ENCODE results near the gene CTSW. TPM values are rescaled to one million over a fixed set of nuclear protein-coding genes. Genes with fewer than 3 reads are reported as not detected.
A peak's percentile ranks its signal among the peaks of the same experiment; 100 is the strongest.

The CTSW gene
- total and polyA plus RNA-seq, 4 experiments from 2014 or later = 30.1 to 107 (median 55.6) TPM

DNA sequence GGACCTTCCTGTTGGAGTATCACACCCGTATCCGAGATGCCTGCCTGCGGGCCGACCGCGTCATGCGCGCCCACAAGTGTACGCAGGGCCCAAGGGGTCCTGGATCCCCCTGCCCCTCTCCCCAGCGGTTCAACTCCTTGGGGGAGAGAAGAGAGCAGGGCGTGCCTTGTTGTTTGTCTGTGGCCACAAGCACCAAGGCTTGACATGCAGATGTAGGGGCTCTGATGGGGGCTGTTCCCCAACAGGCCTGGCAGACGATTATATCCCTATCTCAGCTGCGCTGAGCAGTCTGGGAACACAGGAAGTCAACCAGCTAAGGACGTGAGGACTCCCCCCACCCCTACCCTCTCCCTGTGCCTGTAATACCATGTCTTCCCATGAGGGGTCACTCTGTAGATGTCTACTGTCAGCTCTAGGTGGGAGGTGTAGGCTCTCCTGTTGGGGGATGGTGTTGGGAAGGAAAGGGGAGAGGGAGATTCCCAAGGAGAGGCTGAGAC lies 28.5 kb upstream of the CTSW start:
- Mint-ChIP-seq H3K9me3 (peaks cover 0 to 5% (median 0%) of the 10 kb centered on the region in 8 donors), H3K4me1 (peaks cover 15 to 37% (median 26%) of the 10 kb centered on the region in 4 donors), H3K27me3 (no peaks in the 10 kb centered on the region), H3K27ac (no peak overlapping the region), H3K4me3 (no peak overlapping the region), H3K36me3 (peaks cover 43% of the 10 kb centered on the region in 2 donors)
- Histone ChIP-seq H3K27me3 (ENCODE audit: insufficient read depth, low read length) (no peaks in the 10 kb centered on the region), H3K9me3 (ENCODE audit: control insufficient read depth in 1 of 2, low read length in 2 of 2) (peaks cover 0 to 5% of the 10 kb centered on the region in 2 donors), H3K27ac (ENCODE audit: low read depth, low read length) (no peak overlapping the region), H3K4me1 (ENCODE audit: insufficient read depth, low read length) (peaks cover 24% of the 10 kb centered on the region), H3K36me3 (ENCODE audit: insufficient read depth, low read length) (peaks cover 48% of the 10 kb centered on the region), H3K4me3 (ENCODE audit: low read length in 2 of 2) (no peak overlapping the region)
- intact Hi-C loops (cut with micrococcal nuclease) = loop anchor here (10.0 kb wide), 1 partner anchor 716 kb away; the partner anchor contains the start of gene SYVN1
- POLR2A ChIA-PET (ENCODE audit: partially characterized antibody) = interaction anchor here (0.7 to 6.4 kb wide), 10 partner anchors 10 to 198 kb away, joined by 3 to 32 read pairs (median 5); partner anchors contain the start of genes CCDC85B, FIBP, MUS81 and RNASEH2C
- CTCF ChIA-PET (ENCODE audit: partially characterized antibody) = interaction anchor here (0.9 to 2.1 kb wide), 5 partner anchors 9 to 140 kb away, joined by 3 to 6 read pairs (median 5); partner anchors contain the start of genes FIBP, KAT5 and MUS81
- DNase-seq = no peak

DNA sequence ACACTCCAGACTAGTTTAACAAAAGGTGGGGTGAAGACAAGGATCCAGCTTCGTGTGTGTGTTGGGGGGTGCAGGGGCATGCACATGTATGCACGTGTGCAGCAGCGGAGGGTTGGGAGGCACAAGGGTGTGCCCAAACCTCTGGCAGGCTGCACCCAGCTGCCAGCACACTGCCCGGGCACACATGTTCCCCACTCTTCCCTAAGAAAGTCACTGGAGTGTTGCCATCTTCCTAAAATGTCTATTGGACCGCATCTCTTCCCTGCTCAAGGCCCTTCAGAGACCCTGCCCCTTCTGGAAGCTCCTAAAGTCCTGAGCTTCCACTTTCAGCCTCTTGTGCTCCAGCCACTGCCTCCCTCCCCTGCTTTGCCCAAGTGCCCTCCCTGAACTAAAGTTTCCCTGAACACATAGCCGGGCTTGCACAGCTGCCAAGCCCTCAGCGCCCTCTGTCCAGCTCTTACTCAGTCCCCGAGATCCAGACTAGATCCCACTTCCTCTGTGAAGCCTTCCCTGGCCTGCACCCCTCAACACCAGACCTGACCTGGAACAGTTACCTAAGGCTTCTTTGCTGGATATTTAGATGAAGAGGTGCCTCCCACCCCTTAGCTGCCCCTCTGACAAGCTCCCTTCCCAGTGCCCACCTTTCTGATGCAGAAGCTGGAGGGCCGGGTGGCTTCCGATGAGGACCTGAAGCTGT lies 27.7 kb upstream of the CTSW start:
- Histone ChIP-seq H3K9me3 (ENCODE audit: control insufficient read depth in 1 of 2, low read length in 2 of 2) (peaks cover 0 to 5% of the 10 kb centered on the region in 2 donors), H3K4me3 (ENCODE audit: low read length in 2 of 2) (no peak overlapping the region), H3K27me3 (ENCODE audit: insufficient read depth, low read length) (no peaks in the 10 kb centered on the region), H3K27ac (ENCODE audit: low read depth, low read length) (no peak overlapping the region), H3K4me1 (ENCODE audit: insufficient read depth, low read length) (peaks cover 30% of the 10 kb centered on the region), H3K36me3 (ENCODE audit: insufficient read depth, low read length) (peaks cover 50% of the 10 kb centered on the region)
- Mint-ChIP-seq H3K9me3 (peaks cover 0 to 6% (median 0%) of the 10 kb centered on the region in 8 donors), H3K27ac (peak overlapping the region in 2 of 7 donors; percentile 36 to 74), H3K27me3 (no peaks in the 10 kb centered on the region), H3K36me3 (peaks cover 51% of the 10 kb centered on the region in 2 donors), H3K4me3 (peak overlapping the region in 2 of 8 donors; percentile 1 to 50), H3K4me1 (peaks cover 22 to 45% (median 34%) of the 10 kb centered on the region in 4 donors)
- intact Hi-C loops (cut with micrococcal nuclease) = loop anchor here (10.0 kb wide), 1 partner anchor 717 kb away; the partner anchor contains the start of gene SYVN1
- ChIA-PET POLR2A (ENCODE audit: partially characterized antibody) (interaction anchor here (0.7 to 6.4 kb wide), 14 partner anchors 9 to 199 kb away, joined by 3 to 32 read pairs (median 4); partner anchors contain the start of genes BANF1, CCDC85B, FIBP and MUS81), CTCF (ENCODE audit: partially characterized antibody) (interaction anchor here (1.0 to 2.1 kb wide), 5 partner anchors 8 to 140 kb away, joined by 3 to 6 read pairs (median 5); partner anchors contain the start of genes FIBP, KAT5 and MUS81)
- no peak for DNase-seq

DNA sequence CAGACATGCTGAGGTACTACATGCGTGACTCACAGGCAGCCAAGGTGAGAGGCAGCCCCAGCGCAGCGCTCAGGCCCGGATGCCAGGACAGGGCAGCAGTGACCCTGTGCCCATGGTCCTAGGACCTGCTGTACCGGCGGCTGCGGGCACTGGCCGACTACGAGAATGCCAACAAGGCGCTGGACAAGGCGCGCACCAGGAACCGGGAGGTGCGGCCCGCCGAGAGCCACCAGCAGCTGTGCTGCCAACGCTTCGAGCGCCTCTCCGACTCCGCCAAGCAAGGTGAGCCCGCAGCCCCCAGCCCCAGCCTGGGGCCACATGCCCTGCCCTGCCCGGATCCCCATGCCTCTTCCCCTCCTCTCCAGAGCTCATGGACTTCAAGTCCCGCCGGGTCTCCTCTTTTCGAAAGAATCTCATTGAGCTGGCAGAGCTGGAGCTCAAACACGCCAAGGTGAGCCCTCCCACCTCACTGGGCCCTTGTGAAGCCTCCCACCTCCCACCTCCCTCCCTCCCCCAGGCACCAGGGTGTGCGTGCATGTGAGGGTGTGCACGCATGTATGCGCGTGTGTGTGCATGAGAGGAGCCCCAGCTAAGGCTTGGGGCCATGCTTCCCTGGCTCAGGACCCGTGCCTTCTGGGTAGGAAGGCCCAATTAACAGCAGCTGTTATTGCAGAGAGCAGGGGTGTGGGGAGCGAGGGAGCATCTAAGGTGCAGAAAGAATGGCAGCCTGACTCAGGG lies 27.0 kb upstream of the CTSW start:
- H3K36me3 Mint-ChIP-seq = peaks cover 51% of the 10 kb centered on the region in 2 donors
- Histone ChIP-seq H3K4me1 (ENCODE audit: insufficient read depth, low read length) (peaks cover 30% of the 10 kb centered on the region), H3K27me3 (ENCODE audit: insufficient read depth, low read length) (no peaks in the 10 kb centered on the region), H3K4me3 (ENCODE audit: low read length in 2 of 2) (no peak overlapping the region), H3K9me3 (ENCODE audit: control insufficient read depth in 1 of 2, low read length in 2 of 2) (peaks cover 0 to 5% of the 10 kb centered on the region in 2 donors), H3K36me3 (ENCODE audit: insufficient read depth, low read length) (peaks cover 50% of the 10 kb centered on the region), H3K27ac (ENCODE audit: low read depth, low read length) (no peak overlapping the region)
- intact Hi-C loops (cut with micrococcal nuclease) = loop anchor here (10.0 kb wide), 1 partner anchor 718 kb away; the partner anchor contains the start of gene SYVN1
- CTCF ChIA-PET (ENCODE audit: partially characterized antibody) = interaction anchor here (1.0 to 2.1 kb wide), 6 partner anchors 7 to 141 kb away, joined by 3 to 7 read pairs (median 6); partner anchors contain the start of genes FIBP, KAT5 and MUS81
- DNase-seq = no peak
- POLR2A ChIA-PET (ENCODE audit: partially characterized antibody) = interaction anchor here (0.7 to 6.4 kb wide), 10 partner anchors 8 to 150 kb away, joined by 3 to 32 read pairs (median 6); partner anchors contain the start of genes BANF1, CCDC85B, FIBP and MUS81
- no peaks in the 10 kb centered on the region for H3K27me3 Mint-ChIP-seq
- H3K9me3 Mint-ChIP-seq = peaks cover 0 to 6% (median 0%) of the 10 kb centered on the region in 8 donors
- peaks cover 22 to 45% (median 34%) of the 10 kb centered on the region in 4 donors for H3K4me1 Mint-ChIP-seq
- peak overlapping the region in 1 of 7 donors; percentile 79 for H3K27ac Mint-ChIP-seq
- no peak overlapping the region for H3K4me3 Mint-ChIP-seq

DNA sequence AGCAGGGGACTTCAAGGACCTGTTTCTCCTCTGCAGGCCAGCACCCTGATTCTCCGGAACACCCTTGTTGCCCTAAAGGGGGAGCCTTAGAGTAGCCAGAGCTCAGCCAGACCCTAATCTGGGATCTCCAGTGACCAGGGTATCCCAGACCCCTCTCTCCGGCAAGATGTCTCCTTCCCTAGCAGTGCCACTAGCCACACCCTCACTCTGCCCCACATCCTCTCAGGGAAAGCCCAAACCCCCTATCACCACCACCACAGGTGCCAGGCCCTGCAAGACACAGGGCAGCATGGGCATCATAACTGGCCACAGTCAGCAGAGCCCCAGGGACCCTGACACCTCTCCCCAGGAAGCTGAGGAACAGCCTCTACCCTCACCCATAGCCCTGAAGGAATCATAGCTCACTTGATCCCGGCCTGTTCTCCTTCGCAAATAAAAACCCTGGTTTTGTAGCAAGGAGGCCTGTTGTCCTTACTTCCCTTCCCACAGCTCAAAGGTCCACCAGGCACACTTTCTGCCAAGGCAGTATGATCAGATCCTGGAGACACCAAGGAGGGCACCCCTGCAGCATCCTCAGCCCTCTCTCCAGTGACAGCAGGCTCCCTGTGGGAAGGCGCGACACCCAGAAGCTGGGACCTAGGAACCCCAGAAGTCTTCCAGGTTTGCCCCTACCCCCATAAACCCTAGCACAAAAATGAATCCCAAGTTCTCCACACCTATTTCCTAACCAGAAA lies 26.2 kb upstream of the CTSW start:
- H3K36me3 ChIP-seq (ENCODE audit: insufficient read depth, low read length) = peaks cover 50% of the 10 kb centered on the region
- Mint-ChIP-seq H3K27me3 (no peaks in the 10 kb centered on the region), H3K27ac (peak overlapping the region in 4 of 7 donors; percentile 41 to 79 (median 67)), H3K4me3 (no peak overlapping the region), H3K9me3 (peaks cover 0 to 6% (median 0%) of the 10 kb centered on the region in 8 donors), H3K4me1 (peaks cover 24 to 48% (median 38%) of the 10 kb centered on the region in 4 donors), H3K36me3 (peaks cover 51 to 56% of the 10 kb centered on the region in 2 donors)
- H3K27ac ChIP-seq (ENCODE audit: low read depth, low read length) = no peak overlapping the region
- intact Hi-C loops (cut with micrococcal nuclease) = loop anchor here (10.0 kb wide), 1 partner anchor 719 kb away; the partner anchor contains the start of gene SYVN1
- ChIA-PET POLR2A (ENCODE audit: partially characterized antibody) (interaction anchor here (1.0 to 6.4 kb wide), 7 partner anchors 16 to 133 kb away, joined by 3 to 30 read pairs (median 6); partner anchors contain the start of genes CCDC85B, FIBP, RNASEH2C and SNX32), CTCF (ENCODE audit: partially characterized antibody) (interaction anchor here (1.2 kb wide), 1 partner anchor 33 kb away, joined by 7 read pairs; no protein-coding TSS in a partner anchor)
- no peaks in the 10 kb centered on the region for H3K27me3 ChIP-seq (ENCODE audit: insufficient read depth, low read length)
- no peak overlapping the region for H3K4me3 ChIP-seq (ENCODE audit: low read length in 2 of 2)
- peaks cover 0 to 5% of the 10 kb centered on the region in 2 donors for H3K9me3 ChIP-seq (ENCODE audit: control insufficient read depth in 1 of 2, low read length in 2 of 2)
- DNase-seq = no peak
- H3K4me1 ChIP-seq (ENCODE audit: insufficient read depth, low read length) = peaks cover 31% of the 10 kb centered on the region

DNA sequence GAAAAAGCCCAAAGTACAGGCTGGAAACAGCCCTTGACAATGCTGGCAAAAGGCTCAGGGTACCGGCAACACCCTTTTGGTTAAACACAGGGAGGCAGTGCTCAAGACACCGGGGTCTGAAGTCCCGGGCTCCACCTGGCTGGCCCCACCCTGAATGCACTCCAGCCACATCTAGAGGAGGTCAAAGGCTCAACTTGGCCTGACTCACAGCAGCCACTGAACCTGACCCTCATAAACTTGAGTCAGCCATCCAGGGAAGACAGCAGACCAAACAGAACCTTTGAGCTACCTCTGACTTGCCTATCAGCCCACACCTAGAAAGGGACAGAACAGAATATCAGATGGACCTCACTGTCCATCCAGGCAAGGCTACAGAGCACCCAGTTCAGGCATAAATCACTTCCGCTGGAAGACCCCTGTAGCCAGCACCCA lies 25.5 kb upstream of the CTSW start:
- Histone ChIP-seq H3K4me3 (ENCODE audit: low read length in 2 of 2) (no peak overlapping the region), H3K27ac (ENCODE audit: low read depth, low read length) (peak overlapping the region; percentile 16), H3K9me3 (ENCODE audit: control insufficient read depth in 1 of 2, low read length in 2 of 2) (peaks cover 0 to 5% of the 10 kb centered on the region in 2 donors), H3K27me3 (ENCODE audit: insufficient read depth, low read length) (no peaks in the 10 kb centered on the region), H3K36me3 (ENCODE audit: insufficient read depth, low read length) (peaks cover 50% of the 10 kb centered on the region), H3K4me1 (ENCODE audit: insufficient read depth, low read length) (peaks cover 38% of the 10 kb centered on the region)
- H3K36me3 Mint-ChIP-seq = peaks cover 51 to 59% of the 10 kb centered on the region in 2 donors
- H3K27ac Mint-ChIP-seq = peak overlapping the region in 4 of 7 donors; percentile 41 to 79 (median 62)
- intact Hi-C loops (cut with micrococcal nuclease) = loop anchor here (10.0 kb wide), 1 partner anchor 719 kb away; the partner anchor contains the start of gene SYVN1
- CTCF ChIA-PET (ENCODE audit: partially characterized antibody) = interaction anchor here (11.0 kb wide), 1 partner anchor 33 kb away, joined by 281 read pairs; the partner anchor contains the start of genes CCDC85B and FIBP
- no peaks in the 10 kb centered on the region for H3K27me3 Mint-ChIP-seq
- H3K9me3 Mint-ChIP-seq = peaks cover 0 to 6% (median 0%) of the 10 kb centered on the region in 8 donors
- DNase-seq = no peak
- POLR2A ChIA-PET (ENCODE audit: partially characterized antibody) = interaction anchor here (1.0 to 6.4 kb wide), 2 partner anchors 21 to 34 kb away, joined by 3 to 30 read pairs; partner anchors contain the start of genes FIBP and SNX32
- peaks cover 29 to 56% (median 43%) of the 10 kb centered on the region in 4 donors for H3K4me1 Mint-ChIP-seq
- H3K4me3 Mint-ChIP-seq = peak overlapping the region in 5 of 8 donors; percentile 35 to 77 (median 65)

Data from CD4-positive, alpha-beta memory T cell (primary cell).